ENCODE measurements around the gene ARF1.

DNA sequence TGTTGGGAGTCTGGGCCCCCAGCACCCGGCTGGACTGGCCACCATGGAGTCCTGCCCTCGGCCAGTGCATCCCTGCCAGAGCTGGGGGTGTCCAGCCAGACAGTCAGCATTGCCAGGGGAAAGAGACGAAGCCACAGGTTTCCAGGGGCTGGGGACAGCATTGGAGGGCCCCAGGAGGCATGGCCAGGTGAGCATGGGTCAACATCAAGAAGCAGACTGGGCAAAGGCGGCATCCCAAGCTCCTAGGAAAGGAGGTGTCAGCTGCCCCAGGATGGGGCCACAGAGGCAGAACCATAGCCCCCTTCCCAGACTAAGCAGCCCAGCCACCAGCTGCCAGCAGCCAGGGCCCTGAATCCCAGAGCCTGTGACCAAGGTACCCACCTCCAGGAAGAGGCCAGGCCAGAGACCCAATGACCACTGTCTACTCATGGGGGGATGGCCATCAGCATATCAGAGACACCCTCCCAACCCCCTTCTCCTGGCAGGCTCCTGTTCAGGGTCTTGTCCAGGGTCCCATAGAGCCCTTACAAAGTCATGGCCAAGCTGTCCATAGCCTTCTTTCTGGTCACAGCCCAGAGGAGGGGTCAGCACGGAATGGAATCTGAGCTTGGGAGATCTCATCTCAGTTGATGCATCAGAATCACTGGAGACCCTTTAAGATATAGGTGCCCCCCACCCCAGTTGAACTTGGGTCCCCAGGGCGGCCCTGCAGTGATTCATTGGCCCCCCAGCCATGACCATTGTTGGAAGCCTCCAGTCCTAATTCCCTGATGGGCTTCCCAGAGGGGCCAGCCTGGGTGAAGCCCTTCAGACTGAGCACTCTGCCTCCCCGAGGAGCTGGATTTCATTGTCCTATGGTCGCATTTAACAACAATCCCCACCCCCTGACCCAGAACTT, 43.3 kb upstream of the ARF1 start:
- no peak for TF ChIP-seq PTBP1 (IDR thresholded peaks at IDR 0.05; ENCODE audit: low read depth, low read length, poor library complexity, severe bottlenecking)
- TF ChIP-seq KAT7 (CRISPR knock-in tag; IDR thresholded peaks at IDR 0.05; ENCODE audit: borderline replicate concordance), result no peak
- no peak for TF ChIP-seq ZBTB7A (CRISPR knock-in tag; IDR thresholded peaks at IDR 0.05)
- TF ChIP-seq EP300 (IDR thresholded peaks at IDR 0.05; ENCODE audit: low read depth in 2 of 2, low read length in 2 of 2), result no peak
- TF ChIP-seq EP300 (CRISPR knock-in tag; IDR thresholded peaks at IDR 0.05; ENCODE audit: borderline replicate concordance), result no peak
